PFSK-1 (cell line): ENCODE measurements around the gene AQP11.

ENCODE experiments used
- FOXP2 ChIP-seq: optimal IDR thresholded peaks from 2 replicates; pipeline ENCODE3; 2011; ENCODE audit warnings: borderline replicate concordance, control low read depth, inconsistent platforms; ENCODE audit not compliant: insufficient read depth; ENCODE audit errors: extremely low read length, extremely low read depth
- POLR2AphosphoS5 ChIP-seq: IDR thresholded peaks from 2 replicates; pipeline ENCODE4 v1.6.1; 2012; ENCODE audit warnings: low read depth, mild to moderate bottlenecking, control low read depth, low read length, moderate library complexity
- REST ChIP-seq, 2 experiments: IDR thresholded peaks; 2 replicates each; pipeline versions ENCODE4 v1.6.1 to v1.8.0; 2011 to 2012; ENCODE audit warnings: low read depth in 2 of 2, low read length in 2 of 2, control low read depth in 1 of 2, inconsistent platforms in 1 of 2, mild to moderate bottlenecking in 1 of 2, moderate library complexity in 1 of 2; ENCODE audit not compliant: insufficient read depth in 1 of 2
- SIN3A ChIP-seq: IDR thresholded peaks from 2 replicates; pipeline ENCODE4 v1.6.1; 2012; ENCODE audit warnings: mild to moderate bottlenecking, low read length, moderate library complexity, borderline replicate concordance; ENCODE audit not compliant: insufficient read depth
- TAF1 ChIP-seq: IDR thresholded peaks from 2 replicates; pipeline ENCODE4 v1.6.1; 2012; ENCODE audit warnings: low read length, control low read depth, borderline replicate concordance; ENCODE audit not compliant: insufficient read depth

Gene AQP11

GRCh38 chr11:77560605-77561004 lies 29.1 kb upstream of the AQP11 start:
- TF ChIP-seq FOXP2 (no peak), SIN3A (no peak), REST (IDR thresholded peaks at IDR 0.05; ENCODE audit: insufficient read depth in 1 of 2, low read depth in 2 of 2, low read length in 2 of 2) (no peak), POLR2AphosphoS5 (no peak), TAF1 (no peak)

- TF ChIP-seq POLR2AphosphoS5 (no peak), SIN3A (no peak), FOXP2 (no peak), TAF1 (no peak), REST (IDR thresholded peaks at IDR 0.05; ENCODE audit: insufficient read depth in 1 of 2, low read depth in 2 of 2, low read length in 2 of 2) (no peak)
Observed at GRCh38 chr11:77561257-77561656, 28.5 kb upstream of the AQP11 start.

- TF ChIP-seq FOXP2 (no peak), POLR2AphosphoS5 (no peak), REST (IDR thresholded peaks at IDR 0.05; ENCODE audit: insufficient read depth in 1 of 2, low read depth in 2 of 2, low read length in 2 of 2) (no peak), TAF1 (no peak), SIN3A (no peak)
Observed at GRCh38 chr11:77568306-77568705, 21.4 kb upstream of the AQP11 start.

- TF ChIP-seq TAF1 (no peak), REST (IDR thresholded peaks at IDR 0.05; ENCODE audit: insufficient read depth in 1 of 2, low read depth in 2 of 2, low read length in 2 of 2) (no peak), SIN3A (no peak), POLR2AphosphoS5 (no peak), FOXP2 (no peak)
Observed at GRCh38 chr11:77568916-77569675, 20.7 kb upstream of the AQP11 start.
